ENCODE results near the gene RFTN2.

The RFTN2 gene

GRCh38 chr2:197543206-197543605 lies 132.2 kb downstream of the RFTN2 start:
- no peak for DNase-seq

GRCh38 chr2:197539734-197540133 lies 135.7 kb downstream of the RFTN2 start:
- no peak for DNase-seq

GRCh38 chr2:197538412-197538811 lies 137.0 kb downstream of the RFTN2 start:
- DNase-seq = no peak
